IPS-18c (cell line): Measurements from ENCODE around the gene NCKAP5.

Experiments used
- H3K4me3 ChIP-seq: 2 replicates; pipeline ENCODE4 v1.7.0; 2013; ENCODE audit warnings: low read depth, mild to moderate bottlenecking, low read length, moderate library complexity; ENCODE audit not compliant: insufficient read depth
- H3K9me3 ChIP-seq: one replicate; pipeline ENCODE4 v1.6.1; 2013; ENCODE audit warnings: mild to moderate bottlenecking, low read length, moderate library complexity; ENCODE audit not compliant: control insufficient read depth, insufficient read depth

NCKAP5 gene

DNA sequence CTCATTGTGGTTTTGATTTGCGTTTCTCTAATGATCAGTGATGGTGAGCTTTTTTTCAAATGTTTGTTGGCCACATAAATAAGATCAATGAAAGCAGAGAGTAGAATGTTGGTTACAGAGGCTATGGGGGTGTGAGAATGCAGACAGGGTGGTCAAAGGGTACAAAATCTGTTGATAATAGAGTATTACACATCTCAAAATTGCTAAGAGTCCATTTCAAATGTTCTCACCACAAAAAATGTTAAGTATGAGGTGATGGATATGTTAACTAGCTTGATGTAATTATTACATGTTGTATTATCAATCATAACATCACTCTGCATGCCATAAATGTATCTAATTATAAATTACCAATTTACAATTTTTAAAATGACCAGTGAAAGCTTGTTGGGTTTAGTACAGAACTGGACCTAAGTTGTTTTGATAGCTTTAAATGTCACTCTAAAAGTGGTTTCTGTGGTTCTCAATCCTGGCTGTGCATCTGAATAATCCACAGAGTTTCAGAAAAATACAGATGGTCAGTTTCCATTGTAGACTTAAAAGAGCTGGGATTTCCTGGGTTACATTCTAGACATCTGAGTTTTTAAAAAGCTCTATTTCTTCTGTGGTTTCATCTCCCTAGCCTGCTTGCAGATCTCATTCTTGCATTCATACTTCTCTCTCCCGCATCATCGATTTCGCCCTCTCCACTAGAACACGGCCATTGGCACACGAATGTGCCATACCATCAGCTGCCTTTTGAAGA, 612.2 kb downstream of the NCKAP5 start:
- no peaks in the 10 kb centered on the region for H3K9me3 ChIP-seq

GRCh38 chr2:132953771-132954170, 614.5 kb downstream of the NCKAP5 start:
- H3K9me3 ChIP-seq, result no peaks in the 10 kb centered on the region
- H3K4me3 ChIP-seq, result no peak overlapping the region

More for the DNA sequence above, 612.2 kb downstream of the NCKAP5 start:
- H3K4me3 ChIP-seq, result no peak overlapping the region

GRCh38 chr2:132951008-132951714, 617.1 kb downstream of the NCKAP5 start:
- H3K9me3 ChIP-seq, result no peaks in the 10 kb centered on the region
- H3K4me3 ChIP-seq, result no peak overlapping the region

DNA sequence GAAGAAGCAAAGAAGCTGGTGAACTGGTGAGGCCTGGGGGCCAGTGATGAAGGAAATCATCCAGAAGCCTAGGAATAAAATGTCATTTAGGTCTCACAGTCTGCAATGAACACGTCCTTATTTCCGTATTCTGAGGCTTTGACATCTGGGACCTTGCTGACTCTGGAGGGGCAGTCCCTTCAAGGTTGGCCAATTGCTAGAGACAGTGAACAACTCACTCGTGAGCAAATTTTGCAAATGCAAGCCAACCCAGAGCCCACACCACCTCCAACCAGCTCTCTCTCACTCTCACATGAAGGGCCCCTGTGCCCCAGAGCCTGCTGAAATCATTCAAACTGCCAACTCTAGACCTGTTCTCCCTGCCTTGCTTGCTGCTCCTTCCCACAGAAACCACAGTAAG, 619.2 kb downstream of the NCKAP5 start:
- H3K4me3 ChIP-seq, result no peak overlapping the region
- no peaks in the 10 kb centered on the region for H3K9me3 ChIP-seq

DNA sequence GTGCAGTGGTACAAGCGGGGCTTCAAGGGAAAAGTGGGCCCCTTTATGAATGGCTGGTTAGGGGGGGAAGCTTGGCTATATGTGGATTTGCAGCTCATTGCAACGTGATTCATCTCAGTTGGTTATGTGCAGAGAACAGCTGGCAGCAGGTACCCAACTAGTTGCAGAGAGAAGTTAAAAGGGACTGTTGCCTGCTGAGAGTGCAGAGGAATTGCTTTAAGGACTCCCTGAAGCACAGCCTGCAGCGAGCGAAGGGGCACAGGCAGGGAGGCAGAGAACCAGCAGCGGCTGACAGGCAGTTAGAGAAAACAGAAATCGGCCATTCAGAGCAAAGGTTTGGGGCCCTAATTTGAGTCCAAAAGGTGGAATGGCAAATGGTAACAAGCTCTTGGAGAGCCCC, 620.1 kb downstream of the NCKAP5 start:
- Histone ChIP-seq H3K9me3 (no peaks in the 10 kb centered on the region), H3K4me3 (no peak overlapping the region)

DNA sequence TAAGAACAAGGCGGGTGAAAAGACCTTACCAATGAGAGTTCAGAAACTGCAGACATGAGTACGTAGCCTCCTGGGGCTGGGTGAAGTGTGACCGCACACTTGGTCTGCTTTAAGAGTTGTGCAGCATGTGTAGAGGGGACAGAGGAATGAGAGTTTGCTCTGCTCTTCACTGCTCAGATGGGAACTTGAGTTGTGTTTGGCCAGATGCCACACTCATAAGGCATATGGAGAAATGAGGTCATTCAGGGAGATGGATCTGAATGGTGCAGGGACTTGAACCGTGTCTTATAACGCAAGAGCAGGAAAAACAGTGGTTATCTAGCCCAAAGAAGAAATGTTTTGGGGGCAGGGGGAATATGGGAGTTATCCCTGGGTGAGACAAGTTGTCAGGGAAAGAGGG, 624.4 kb downstream of the NCKAP5 start:
- H3K4me3 ChIP-seq, result no peak overlapping the region
- H3K9me3 ChIP-seq, result no peaks in the 10 kb centered on the region

DNA sequence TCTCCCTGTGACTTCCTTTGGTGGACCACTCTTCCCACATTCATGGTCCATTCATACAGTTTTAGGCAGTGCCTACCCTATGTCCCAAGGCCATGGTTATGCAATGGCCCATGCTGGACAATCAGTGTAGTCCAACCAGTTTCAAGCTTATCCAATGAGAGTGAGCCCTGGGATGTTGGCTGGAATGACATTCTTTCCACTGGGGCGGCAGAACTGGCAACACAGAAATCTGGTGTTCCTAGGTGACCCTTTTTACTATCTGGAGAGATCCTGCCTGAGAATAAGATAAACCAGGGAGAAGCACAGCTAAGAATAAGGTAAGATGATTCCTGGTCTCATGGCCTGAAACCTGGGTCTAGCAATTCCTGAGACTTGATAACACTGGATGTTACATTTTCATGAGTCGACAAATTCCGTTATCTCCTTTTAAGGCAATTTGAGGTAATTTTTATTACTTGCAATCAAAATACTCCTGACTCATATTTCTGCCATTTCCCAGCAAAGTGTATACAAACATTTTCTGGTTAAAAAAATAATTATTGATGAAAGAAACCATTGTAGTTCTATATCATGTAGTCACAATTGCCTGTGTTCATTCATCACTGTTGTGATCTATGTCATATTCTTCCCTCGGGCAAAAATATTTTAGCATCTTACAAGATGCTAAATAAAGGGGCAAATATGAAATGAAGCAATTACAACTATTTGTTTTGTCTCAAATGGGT, 626.8 kb downstream of the NCKAP5 start:
- Histone ChIP-seq H3K9me3 (no peaks in the 10 kb centered on the region), H3K4me3 (no peak overlapping the region)

GRCh38 chr2:132937629-132938028, 630.6 kb downstream of the NCKAP5 start:
- Histone ChIP-seq H3K4me3 (no peak overlapping the region), H3K9me3 (no peaks in the 10 kb centered on the region)

DNA sequence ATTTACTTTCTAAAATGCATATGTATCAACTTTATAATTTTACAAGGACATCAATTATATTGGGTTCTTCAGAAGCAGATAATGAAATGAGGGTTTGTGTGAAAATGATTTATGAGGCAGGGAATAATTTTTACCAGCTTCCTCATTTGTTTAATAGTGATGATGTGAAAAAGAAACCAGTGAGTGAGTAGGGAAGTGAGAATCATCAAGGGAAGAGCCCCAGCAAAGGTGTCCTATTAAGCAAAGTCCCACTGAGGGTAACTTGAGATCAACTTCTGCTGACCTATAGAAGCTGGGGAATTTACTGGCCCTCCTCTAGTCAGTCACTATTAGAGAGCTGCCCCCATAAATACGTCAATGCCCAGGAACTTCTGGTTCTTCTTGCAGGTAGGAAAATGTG, 631.5 kb downstream of the NCKAP5 start:
- H3K4me3 ChIP-seq, result no peak overlapping the region

GRCh38 chr2:132936261-132936660, 632.0 kb downstream of the NCKAP5 start:
- no peak overlapping the region for H3K4me3 ChIP-seq
- no peaks in the 10 kb centered on the region for H3K9me3 ChIP-seq

More for the DNA sequence above, 631.5 kb downstream of the NCKAP5 start:
- H3K9me3 ChIP-seq, result no peaks in the 10 kb centered on the region

DNA sequence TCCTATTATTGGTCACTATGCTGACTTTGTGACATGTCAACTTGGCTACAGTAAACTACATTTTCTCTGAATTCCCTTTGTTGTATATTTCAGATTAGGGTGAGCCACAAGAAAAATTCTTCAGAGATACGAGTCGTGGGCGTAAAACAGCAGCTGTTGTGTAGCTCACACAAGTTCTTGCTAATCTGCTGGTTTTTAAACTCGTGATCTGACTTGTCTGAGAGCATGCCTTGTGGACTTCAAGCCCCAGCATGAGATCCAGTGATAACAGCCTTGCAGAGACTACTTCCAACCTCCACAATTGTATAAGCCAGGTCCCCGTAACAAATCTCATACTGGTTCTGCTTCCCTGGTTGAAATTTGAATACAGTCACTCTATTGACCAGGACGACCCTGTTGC, 638.5 kb downstream of the NCKAP5 start:
- no peak overlapping the region for H3K4me3 ChIP-seq
- H3K9me3 ChIP-seq, result no peaks in the 10 kb centered on the region

DNA sequence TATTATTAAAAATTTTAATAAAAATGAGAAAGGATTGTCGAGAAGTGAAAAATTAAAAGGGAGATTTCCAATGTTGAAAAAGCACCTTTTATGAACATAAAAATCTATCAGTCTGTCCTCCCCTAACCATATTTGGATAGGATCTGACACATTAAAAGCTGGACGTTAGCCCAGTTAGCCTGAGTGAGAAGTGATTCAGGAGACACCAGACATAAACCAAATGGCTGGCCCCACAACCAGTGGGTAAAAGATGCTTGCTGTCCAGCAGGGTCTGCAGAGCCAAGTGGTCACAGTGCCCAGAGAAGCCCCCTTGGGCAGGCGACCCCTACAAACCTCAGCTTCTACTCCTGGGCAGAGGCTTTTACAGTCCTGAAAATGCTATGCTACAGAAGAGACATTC, 644.5 kb downstream of the NCKAP5 start:
- Histone ChIP-seq H3K4me3 (no peak overlapping the region), H3K9me3 (no peaks in the 10 kb centered on the region)

- no peaks in the 10 kb centered on the region for H3K9me3 ChIP-seq
- H3K4me3 ChIP-seq, result no peak overlapping the region
Observed at GRCh38 chr2:132915812-132916549, 652.3 kb downstream of the NCKAP5 start.

GRCh38 chr2:132911726-132912724, 656.2 kb downstream of the NCKAP5 start:
- H3K9me3 ChIP-seq, result no peaks in the 10 kb centered on the region

GRCh38 chr2:132910432-132910831, 657.8 kb downstream of the NCKAP5 start:
- H3K4me3 ChIP-seq, result no peak overlapping the region
- H3K9me3 ChIP-seq, result no peaks in the 10 kb centered on the region

More at GRCh38 chr2:132911726-132912724, 656.2 kb downstream of the NCKAP5 start:
- no peak overlapping the region for H3K4me3 ChIP-seq

DNA sequence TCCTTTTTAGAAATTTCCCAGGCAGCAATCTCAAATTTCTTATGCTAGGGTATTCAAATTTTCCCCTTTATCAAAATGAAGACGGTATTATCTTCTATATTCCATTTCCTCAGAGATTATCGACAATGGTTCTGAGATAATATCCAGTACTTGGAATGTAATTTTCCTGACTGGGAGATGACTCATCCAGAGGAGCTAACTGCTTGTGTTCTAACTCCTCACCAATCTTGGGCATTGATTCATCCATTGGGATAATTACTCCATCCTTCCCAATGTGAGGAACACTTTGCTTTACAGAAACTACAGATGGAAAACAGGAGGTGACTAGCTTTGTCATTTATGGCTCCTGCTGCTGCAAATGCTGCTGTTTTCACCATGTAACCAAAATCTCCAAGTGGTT, 658.8 kb downstream of the NCKAP5 start:
- Histone ChIP-seq H3K9me3 (no peaks in the 10 kb centered on the region), H3K4me3 (no peak overlapping the region)
